LHCN-M2 (cell line): ENCODE results near the gene C9orf153. TPM values are rescaled to one million over a fixed set of nuclear protein-coding genes. Genes with fewer than 3 reads are reported as not detected.
"Not testable (repeated sequence)": the region's sequence is repeated elsewhere in the genome, so short reads cannot be mapped to it uniquely, and the experiment has no call there.

Experiments used
- DNase-seq: peaks from one replicate; pipeline ENCODE4 v3.0.0-alpha.2; 2012; ENCODE audit warnings: low read depth
- polyA plus RNA-seq: library from polyadenylated mRNA; unstranded; fragments of >200 nt; gene quantifications from one replicate; pipeline ENCODE4 v1.2.1, GENCODE V29; 2012; ENCODE audit warnings: missing spikeins
- total RNA-seq: library from RNA; depleted of rRNA; stranded (reverse); fragments of >200 nt; gene quantifications from 2 replicates; pipeline ENCODE4 v1.2.3, GENCODE V29; 2014; rRNA removed

C9orf153 gene
- total RNA-seq, result not detected in 2 replicates
- not detected for polyA plus RNA-seq

DNA sequence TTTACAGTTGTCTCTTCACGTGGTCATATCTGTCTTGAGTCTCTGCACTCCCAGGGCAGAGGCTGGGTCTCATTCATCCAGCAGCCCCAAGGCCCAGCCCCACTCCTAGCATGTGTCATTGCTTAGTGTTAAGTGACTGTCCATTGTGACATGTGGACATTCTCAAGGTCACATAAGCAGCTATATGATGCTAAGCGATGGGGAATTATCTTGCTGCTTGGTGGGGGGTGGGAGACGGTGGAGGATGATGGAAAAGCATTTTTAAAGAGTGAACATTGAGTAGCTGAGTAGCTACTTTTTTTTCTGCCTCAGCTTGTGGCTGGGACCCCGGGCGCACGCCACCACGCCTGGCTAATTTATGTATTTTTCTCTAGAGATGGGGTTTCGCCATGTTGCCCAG, at the start of gene C9orf153:
C9orf153 (minus strand) TSS at position 101 of the 400 bp plus-strand sequence. CDS start 30,054 bp downstream, outside the sequence.
- no peak for DNase-seq

DNA sequence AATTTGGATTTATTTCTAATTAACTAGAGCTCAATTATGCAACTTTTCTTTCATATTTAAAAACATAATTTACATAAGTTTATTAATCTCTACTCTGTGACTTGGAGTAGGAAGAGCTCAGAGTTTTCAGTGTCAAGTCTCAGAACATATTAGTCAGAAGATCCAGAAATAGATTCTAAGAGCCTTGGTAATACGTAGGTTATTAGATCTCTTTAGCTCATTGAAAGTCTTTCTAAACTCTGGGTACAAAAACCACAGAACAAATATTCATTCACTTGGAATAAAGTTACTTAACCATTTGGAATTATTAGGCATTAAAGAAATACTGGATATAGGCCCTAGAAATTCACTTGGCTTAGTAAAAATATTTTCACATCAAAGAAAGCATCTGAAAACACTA, 49.2 kb upstream of the C9orf153 start:
- DNase-seq, result peak; percentile 53

DNA sequence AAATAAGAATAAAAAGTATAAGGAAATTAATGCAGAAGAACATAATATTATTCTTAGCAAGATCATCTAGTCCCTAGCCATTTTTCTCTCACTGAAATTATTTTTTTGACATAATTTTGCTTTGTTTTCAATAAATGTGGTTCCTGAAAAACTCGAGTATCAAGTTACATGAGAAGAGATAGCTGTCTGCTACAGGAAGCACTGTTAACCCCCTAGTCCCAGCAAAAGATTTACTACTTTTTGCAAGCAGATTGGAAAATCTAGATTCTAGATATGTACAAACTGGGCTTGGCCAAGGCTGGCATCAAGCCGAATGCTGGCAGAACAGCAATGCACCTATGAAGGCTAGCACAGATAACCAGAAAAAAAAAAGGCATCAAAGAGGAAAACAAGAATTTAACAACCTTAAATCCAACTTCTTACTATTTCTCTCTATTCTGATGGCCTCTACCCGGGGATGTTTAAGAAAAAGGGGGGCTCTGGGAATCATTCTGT, 44.8 kb upstream of the C9orf153 start:
- no peak for DNase-seq

DNA sequence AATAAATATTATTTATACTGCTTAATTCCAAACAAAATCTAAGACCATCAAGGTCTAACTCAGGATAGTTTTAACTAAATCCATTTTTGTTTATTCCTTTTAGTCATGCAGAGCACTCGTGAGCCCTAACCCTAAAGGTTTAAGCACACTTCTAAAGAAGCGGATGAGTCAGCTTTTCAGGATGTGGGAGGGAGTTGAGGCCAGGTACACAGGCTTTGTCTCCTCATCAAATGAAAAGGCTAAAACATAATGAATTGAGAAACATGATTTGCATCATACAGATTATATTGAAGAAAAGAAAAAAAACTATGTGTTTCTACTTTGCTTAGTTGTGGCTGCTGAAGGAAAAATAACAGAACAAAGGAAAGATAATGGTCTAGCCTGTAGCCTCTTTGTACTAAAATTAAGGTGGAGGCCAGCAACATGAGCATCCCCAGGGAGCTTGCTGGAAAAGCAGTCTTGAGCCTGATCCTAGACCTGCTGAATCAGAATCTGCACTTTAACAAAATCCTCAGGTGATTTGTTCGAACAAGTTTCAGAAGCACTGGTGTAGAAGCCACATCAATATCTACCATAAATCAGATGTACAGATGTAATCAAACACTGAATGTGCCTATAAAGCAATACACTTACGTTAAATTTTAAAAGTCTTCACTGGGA, 44.0 kb upstream of the C9orf153 start:
- peak; percentile 21 for DNase-seq

DNA sequence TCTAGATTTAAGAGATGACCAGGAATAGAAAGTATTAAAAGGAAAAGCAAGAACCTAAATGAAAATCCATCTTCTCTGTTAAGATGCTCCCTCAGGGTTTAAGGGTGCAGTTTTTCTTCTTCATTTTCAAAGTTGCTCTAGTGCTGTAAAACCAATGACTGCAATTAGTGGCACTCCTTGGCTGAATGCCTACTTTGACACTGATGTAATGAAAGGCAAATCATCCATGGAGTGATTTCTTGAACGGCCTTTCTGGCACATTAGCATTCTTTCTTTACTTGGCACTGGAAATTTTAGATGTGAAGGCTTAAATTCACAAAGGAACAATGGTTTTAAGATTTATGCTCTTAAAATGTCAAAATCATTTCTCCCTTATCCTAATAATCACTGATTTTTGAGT, 42.2 kb upstream of the C9orf153 start:
- no peak for DNase-seq

DNA sequence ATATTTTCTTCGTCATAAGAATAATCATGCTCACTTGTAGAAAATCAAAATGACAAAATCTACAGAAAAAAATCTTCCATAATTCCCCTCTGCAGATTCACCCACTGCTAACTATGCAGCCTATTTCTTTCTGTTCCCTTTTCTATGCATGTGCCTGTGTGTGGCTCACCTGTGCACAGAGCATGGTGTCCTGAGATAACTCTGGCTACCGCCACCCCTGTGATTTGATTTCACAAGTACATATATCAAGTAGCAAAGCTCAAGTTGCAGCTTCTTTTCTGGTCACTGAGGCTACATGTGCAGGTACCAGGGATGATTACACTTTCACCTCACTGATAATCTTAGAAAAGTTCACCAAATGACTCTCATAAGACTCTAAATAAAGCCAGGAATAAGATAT, 41.2 kb upstream of the C9orf153 start:
- DNase-seq, result no peak

DNA sequence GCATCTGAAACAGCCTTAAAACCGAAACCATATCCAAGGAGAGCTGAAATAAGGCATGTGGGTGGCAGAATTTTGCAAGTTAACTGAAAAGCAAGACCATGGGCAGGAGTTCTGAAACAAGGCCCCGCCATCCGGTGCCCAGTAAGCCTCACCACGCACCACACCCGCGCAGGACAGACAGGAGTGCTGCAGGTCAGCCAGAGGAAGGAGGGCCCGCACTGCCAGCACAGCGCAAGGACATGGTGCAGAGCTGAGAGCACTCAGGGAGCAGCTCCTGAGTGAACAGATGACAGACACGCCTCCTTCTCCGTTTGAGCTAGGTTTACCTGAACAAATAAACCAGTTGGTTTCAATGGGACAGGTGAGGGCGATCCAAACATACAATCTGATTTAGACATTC, 39.4 kb upstream of the C9orf153 start:
- DNase-seq, result no peak

DNA sequence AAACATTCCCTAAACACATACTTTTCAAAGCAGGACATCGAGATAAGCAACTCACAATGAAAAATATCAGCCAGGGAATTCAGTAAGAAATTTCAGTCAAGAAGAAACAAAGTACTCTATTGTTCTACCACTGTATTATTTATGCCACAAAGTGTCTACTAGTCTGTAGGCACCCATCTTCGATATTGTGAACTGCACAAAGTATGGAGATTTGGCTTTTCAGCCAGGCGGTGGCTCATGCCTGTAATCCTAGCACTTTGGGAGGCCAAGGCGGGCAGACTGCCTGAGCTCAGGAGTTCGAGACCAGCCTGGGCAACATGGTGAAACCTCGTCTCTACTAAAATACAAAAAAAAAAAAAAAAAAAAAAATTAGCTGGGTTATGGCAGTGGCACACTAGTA, 30.9 kb upstream of the C9orf153 start:
- not testable (repeated sequence) for DNase-seq

DNA sequence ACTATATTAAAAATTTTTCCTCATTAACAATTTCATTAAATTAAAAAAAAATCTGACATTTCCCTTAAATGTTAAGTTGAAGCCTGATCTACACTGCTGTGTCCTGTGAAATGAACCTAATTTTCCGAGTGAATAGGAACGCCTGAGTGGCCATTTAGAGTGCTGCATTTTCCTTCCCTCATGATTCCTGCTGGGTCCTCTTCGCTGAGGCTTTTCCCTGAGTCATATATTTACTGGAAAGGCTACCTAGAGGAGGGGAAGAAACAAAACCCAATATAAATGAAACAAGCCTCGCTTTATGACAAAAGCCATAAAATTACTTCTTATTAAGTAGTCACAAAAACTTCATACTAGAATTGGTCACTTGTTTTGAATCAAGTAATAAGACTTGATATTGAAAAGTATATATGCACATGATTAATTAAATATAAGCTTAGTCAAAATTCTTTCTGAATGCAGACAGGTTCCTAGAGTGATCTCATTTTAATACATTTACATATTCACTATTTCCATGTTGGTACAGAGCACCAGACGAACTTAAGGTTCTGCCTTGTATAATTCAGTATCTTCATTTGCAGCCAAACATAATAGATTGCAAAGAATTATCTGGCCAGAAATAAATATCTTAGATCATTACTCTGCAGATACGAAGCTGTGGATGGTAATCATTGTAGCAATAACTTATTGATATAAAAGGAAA, 29.2 kb upstream of the C9orf153 start:
- DNase-seq, result no peak

DNA sequence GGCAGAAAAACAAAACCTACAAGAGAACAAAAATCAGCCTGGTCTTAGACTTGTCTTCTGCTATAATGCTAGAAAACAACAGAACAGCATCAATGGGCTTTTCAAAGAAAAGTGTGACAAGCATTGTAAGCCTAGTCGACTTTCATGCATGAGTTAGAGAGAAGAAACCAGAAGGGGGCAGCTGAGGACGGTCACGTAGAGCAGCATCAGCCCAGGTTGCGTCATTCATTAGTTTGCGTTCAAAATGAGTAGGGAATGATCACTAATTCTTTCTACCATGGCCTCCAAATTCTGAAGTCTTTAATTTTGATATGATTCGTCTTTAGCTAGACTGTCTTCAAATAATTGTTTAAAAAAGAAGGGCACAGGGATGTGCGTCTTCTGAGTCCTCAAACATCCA, 27.6 kb upstream of the C9orf153 start:
- peak; percentile 38 for DNase-seq

DNA sequence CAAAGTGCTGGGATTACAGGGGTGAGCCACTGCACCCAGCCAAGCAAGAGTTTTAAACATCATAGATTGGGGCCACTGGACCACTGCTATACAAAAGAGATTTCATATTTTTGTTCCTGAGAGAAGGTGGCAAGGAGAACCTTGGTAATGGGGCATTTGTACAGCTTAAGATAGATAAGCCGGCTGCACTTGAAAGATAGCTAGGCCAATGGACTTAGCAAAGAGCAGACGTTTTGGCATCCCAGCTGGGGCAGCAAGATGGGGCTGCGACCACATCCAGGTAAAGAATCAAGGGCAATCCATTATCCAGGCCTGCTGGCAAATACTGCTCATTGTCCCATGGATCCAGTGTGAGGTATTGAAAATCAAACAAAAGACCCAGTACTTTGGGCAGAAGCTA, 26.8 kb upstream of the C9orf153 start:
- DNase-seq, result no peak

DNA sequence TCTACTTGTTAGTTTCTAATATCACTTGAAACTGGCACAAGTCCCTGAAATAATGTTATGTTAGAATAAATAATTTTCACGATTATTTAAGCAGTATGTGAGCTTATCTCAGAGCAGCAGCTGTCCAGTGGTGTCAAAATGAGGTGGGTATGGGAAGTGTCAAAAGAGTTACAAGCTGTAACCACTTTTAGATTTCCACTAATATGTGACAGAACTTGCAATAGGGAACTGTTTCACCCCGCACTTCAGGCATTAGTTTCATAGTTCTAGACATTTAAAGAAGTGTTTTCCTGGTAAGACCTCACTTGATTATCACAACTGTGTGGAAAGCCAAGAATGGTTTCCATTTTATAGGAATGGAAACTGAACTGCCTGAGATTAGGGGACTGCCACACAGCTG, 25.8 kb upstream of the C9orf153 start:
- DNase-seq, result no peak

DNA sequence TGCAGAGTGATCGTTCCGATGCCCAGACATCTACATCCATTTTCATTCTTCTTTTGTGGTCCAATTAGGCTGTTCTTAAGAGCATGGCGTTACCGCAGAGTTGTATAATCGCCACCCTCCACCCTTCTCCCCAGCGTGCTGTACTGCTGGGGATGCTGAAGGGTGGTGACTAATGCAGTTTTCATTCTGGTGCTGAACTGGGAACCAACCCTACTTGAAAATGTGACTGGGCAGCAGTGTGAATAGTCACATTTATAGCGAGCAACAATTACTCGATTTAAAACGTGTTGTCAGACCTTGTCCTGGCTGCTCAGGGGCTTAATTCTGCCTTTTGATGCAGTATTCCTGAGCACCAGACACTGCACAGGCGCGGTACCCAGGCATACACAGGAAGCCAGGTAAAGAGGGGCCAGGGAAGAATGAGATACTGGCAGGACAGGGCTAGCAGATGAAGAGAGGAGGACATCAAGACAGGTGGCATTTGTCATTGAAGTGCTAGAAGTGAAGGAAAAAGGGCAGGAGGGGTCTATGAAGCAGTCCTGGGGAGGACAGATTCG, 23.6 kb upstream of the C9orf153 start:
- DNase-seq, result peak; percentile 84

DNA sequence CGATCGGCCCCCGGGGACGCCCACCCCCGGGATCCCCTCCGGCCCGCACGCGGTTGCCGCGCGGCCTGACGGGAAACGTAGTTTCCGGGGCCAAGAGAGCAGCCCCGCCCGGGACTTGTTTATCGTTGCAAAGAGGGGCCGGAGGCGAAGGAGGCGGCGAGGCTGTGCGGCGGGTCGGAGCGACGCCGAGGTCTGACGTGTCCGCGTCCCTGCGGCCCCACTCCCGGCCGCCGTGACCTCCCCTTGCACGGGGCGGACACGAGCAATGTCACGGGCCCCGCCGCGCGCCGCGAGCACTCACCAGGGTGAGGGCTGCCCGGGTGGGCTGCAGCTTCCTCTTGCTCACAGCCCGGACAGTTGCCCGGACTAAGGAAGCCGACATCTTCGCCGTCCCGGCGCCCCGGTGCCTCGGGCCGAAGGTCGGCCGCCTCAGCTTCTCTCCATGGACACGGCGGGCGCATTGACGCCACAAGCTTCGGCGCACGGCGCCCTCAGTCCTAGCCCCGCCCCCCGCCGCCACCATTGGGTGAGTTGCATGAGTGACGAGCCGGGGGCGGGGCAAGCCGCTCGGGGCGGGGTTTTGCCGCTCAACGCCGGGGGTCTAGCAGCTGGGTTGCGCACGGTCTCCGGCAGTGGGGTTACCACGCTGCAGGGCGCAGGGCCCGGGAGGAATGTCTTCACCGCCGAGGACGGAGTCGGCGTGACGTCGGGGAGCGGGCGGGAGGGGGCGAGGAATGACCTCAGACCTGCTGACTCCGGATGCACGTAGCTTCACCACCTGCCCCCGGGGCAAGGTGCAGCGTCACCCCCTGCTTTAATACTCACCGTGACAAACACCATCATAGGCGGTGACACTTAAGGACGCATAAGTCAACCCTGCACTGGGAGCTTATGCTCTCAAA, 22.9 kb upstream of the C9orf153 start, which contains the start of gene ISCA1:
ISCA1 (minus strand) TSS at position 462 of the 902 bp plus-strand sequence; CDS start at position 382, 80 bp downstream.
- DNase-seq, result peak; percentile 91

DNA sequence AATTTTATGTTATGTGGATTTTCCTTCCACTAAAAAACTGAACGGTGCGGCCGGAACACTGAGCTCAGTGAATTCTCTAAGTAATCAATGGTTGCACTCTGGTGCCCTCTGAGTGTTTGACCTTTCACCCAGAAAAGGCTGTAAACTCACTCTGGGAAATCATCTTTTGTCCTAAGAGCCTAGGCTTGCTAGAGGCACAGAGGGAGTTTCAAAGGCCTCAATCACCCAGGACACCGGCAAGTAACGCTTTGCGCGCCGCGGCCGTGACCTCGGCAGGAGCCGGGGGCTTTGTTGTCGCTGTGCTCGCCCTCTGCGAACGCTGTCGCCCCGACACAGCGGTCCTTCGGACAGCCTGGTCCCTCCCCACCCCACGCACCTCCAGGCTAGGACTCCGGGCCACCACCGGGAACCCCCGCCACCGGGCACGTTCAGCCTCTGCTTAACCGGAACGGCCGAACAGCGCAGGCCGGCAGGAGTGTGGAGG, 22.2 kb upstream of the C9orf153 start:
- DNase-seq, result no peak

DNA sequence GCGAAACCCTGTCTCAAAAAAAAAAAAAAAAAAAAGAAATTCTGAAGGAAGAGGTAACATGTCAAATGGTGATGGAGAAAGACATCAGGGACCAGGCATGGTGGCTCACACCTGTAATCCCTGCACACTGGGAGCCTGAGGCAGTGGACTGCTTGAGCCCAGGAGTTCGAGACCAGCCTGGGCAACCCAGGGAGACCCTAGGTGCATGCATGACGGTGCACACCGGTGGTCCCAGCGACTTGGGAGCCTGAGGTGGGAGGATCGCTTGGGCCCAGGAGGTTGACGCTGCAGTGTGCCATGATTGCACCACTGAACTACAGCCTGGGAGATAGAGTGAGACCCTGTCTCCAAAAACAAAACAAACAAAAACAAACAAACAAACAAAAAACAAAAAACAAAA, 21.1 kb upstream of the C9orf153 start:
- DNase-seq, result no peak

DNA sequence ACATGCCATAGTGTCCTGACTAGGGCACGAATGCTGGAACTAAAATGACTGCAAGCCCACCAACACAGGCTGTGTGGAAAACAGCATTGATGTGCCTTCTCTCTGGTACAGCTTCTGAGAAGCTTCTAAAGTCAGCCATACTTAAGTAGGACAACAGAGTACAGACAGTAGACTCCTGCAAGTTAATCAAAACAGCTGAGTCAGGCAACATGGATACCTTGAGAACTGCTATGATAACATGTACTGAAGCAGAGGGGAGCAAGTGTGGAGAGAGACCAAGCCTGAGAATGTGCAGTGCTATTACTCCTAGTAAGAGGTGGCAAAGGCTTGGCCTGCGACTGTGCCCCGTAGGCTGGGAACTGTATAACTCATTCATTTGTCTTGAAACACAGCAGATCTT, 20.4 kb upstream of the C9orf153 start:
- DNase-seq, result no peak

DNA sequence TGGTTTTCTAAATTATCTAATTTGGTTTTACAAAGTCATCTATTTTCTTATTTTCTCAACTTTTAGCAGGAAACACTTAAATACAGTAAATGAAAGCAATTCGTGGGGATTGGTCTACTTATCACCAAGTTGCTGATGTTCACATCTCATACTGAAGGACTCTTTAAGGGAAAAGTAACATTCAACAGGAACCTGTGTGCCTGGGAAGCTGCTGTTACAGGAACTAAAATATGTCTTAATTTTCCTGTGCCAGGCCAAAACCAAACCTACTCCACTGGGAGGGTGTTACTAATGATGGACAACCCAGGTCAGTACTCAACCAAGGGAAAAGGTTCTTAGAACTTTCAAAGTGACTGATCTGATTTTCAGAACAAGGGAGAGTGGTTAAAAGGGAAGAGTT, 17.6 kb upstream of the C9orf153 start:
- DNase-seq, result no peak

DNA sequence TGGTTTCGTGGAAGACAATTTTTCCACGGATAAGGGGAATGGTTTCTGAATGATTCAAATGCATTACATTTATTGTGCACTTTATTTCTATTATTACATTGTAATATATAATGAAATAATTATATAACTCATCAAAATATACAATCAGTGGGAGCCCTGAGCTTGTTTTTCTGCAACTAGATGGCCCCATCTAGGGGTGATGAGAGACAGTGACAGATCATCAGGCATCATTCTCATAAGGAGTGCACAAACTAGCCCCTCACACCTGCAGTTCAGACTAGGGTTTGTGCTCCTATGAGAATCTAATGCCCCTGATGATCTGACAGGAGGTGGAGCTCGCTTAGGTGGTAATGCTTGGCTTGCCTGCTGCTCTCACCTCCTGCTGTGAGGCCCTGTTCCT, 16.5 kb upstream of the C9orf153 start:
- DNase-seq, result no peak

DNA sequence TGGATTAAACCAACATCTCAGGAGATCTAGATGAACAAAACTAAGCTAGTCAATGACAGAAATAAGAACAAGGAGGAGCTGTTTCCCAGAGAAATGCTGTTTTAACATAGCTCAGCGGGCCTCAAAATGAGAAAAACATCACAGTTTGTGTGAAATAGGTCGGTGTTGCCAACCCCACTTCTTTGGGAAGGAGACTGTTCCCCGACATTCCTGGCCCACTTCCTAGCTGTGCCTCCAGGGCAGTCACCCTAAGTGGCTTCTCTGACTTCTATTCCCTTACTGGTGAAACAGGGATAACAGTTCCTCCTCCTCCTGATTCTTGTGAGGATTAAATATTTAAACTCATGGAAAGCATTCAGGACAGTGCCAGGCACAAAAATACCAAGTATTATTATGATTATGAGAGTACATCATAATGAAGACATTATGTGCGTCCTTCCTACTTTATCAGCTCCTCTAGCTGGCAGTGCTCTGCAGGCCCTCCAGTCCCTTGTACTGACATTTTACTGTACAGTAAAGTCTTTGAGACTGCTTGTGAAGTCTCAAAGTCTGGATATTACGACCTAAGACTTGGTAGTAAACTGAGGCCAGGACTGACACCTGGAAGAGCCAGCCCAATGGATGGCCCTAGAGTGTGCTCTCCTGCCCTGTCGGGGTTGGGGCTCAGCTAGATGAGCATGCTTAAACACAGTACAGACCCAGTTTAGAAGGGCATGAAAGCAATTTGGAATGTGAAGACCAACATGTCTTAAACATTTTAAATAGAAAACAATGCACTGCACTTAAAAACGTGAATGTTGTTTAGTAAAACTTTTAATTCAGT, 15.6 kb upstream of the C9orf153 start:
- DNase-seq, result no peak

DNA sequence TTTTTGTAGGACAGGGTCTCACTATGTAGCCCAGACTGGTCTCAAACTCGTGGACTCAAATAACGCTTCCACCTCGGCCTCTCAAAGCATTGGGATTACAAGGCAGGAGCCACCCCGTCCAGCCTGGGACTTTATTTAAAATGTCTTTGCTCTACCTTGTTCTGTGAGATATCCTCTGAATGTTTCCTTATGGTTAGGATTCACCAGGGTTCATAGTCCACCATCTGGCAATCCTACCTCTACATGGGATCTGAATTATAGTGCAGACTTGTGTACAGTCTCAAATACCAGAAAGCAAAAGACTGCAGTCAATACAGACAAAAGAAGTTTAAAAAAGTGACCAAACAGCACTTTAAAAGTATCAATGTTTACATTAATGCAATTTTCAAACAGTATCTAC, 12.8 kb upstream of the C9orf153 start:
- no peak for DNase-seq
